22Rv1 (cell line): Measurements from ENCODE around the gene THAP2.

ENCODE experiments used
- ZFX ChIP-seq: fragments of 450-650 bp; IDR thresholded peaks from 2 replicates; pipeline ENCODE4 v1.6.1; 2017; ENCODE audit warnings: antibody characterized with exemption, borderline replicate concordance
- TF ChIP-seq, protein P1 (sequence below): fragments of 450-650 bp; IDR thresholded peaks from 2 replicates; pipeline ENCODE4 v1.5.1; 2017; ENCODE audit warnings: mild to moderate bottlenecking

GRCh38 chr12:71685312-71685906 is 21.3 kb downstream of the THAP2 start:
- TF ChIP-seq, protein P1, sequence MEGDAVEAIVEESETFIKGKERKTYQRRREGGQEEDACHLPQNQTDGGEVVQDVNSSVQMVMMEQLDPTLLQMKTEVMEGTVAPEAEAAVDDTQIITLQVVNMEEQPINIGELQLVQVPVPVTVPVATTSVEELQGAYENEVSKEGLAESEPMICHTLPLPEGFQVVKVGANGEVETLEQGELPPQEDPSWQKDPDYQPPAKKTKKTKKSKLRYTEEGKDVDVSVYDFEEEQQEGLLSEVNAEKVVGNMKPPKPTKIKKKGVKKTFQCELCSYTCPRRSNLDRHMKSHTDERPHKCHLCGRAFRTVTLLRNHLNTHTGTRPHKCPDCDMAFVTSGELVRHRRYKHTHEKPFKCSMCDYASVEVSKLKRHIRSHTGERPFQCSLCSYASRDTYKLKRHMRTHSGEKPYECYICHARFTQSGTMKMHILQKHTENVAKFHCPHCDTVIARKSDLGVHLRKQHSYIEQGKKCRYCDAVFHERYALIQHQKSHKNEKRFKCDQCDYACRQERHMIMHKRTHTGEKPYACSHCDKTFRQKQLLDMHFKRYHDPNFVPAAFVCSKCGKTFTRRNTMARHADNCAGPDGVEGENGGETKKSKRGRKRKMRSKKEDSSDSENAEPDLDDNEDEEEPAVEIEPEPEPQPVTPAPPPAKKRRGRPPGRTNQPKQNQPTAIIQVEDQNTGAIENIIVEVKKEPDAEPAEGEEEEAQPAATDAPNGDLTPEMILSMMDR, result no peak
- TF ChIP-seq ZFX, result no peak
